NB4 (cell line): ENCODE data around the gene ST6GALNAC3.

Source experiments
- CTCF ChIP-seq: IDR thresholded peaks from one replicate; pipeline ENCODE4 v1.5.1; 2012; ENCODE audit warnings: low read depth, low read length
- MYC ChIP-seq: IDR thresholded peaks from 2 replicates; pipeline ENCODE4 v1.6.1; 2011; ENCODE audit warnings: low read depth, low read length
- POLR2A ChIP-seq: IDR thresholded peaks from 2 replicates; pipeline ENCODE4 v1.6.1; 2011; ENCODE audit warnings: mild to moderate bottlenecking; ENCODE audit not compliant: insufficient read length; ENCODE audit errors: extremely low read depth

GRCh38 chr1:76430531-76430930, 356.0 kb downstream of the ST6GALNAC3 start:
- TF ChIP-seq CTCF (no peak), MYC (no peak), POLR2A (no peak)
